ENCODE results near the gene ZBTB20.

Gene ZBTB20

GRCh38 chr3:114739627-114740026 is 407.5 kb downstream of the ZBTB20 start:
- no peak for DNase-seq (ENCODE audit: extremely low spot score, insufficient read length, low read depth)
- FAIRE-seq, result no peak

GRCh38 chr3:114732353-114732752 is 414.7 kb downstream of the ZBTB20 start:
- FAIRE-seq (no peak), DNase-seq (ENCODE audit: extremely low spot score, insufficient read length, low read depth) (no peak)

GRCh38 chr3:114730397-114730796 is 416.7 kb downstream of the ZBTB20 start:
- FAIRE-seq (no peak), DNase-seq (ENCODE audit: extremely low spot score, insufficient read length, low read depth) (no peak)

DNA sequence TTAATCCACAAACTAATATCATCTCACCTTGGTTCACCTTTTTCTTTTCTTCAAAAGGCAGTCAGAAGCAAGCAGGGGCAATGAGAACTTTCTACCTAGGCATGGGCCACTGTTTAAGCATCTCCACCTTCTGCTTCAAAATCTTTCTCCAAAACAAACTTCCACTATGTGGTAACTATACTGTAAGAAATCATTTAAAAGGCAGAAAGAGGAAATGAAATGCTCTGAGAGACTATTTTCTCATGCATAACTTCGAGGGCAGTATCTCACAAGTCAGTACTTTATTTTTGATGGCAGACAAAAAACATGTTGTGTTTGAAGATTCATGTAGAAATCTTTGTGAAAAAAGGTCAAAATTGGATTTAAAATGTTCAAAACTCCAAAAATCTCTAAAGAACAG is 419.7 kb downstream of the ZBTB20 start:
- no peak for DNase-seq (ENCODE audit: extremely low spot score, insufficient read length, low read depth)

GRCh38 chr3:114725966-114726365 is 421.1 kb downstream of the ZBTB20 start:
- FAIRE-seq, result no peak
- no peak for DNase-seq (ENCODE audit: extremely low spot score, insufficient read length, low read depth)

More for the DNA sequence above, 419.7 kb downstream of the ZBTB20 start:
- FAIRE-seq, result no peak

DNA sequence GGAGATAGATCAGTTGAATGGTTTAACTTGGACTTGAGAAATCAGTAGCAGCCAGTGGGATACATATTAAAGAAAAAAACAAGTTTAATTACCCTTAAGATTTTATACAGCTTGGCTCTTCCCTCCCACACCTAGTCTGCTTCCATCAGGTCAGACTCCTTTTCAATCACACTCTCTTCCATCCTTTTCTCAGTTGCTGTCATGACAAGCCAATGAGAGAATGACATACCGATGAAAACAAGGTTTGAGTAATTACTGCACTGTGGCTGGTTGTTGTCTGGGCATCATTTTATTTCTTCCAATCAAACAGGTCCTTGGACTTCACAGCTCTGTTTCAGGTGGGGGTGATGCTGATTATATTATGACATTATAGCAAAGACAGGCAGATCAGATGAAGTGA is 424.6 kb downstream of the ZBTB20 start:
- no peak for DNase-seq (ENCODE audit: extremely low spot score, insufficient read length, low read depth)
- FAIRE-seq, result no peak

DNA sequence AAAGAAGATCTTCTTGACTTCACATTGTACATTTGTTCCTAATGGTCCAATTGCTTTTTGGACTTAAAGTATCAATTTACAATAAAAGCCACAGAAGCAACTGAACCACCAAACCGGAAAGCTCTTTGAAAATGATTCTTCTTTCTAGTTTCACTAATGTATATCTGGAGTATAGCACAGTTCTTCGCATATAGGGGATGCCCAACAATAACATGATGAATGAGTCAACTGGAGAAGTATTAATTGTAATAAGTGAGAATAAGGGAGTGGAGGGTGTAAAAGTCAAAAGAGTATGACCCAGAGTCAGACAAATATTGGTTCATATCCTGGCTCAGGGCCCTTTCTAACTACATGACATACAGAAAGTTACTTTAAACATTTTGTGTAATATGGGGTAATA is 425.2 kb downstream of the ZBTB20 start:
- DNase-seq (ENCODE audit: extremely low spot score, insufficient read length, low read depth), result no peak
- no peak for FAIRE-seq

DNA sequence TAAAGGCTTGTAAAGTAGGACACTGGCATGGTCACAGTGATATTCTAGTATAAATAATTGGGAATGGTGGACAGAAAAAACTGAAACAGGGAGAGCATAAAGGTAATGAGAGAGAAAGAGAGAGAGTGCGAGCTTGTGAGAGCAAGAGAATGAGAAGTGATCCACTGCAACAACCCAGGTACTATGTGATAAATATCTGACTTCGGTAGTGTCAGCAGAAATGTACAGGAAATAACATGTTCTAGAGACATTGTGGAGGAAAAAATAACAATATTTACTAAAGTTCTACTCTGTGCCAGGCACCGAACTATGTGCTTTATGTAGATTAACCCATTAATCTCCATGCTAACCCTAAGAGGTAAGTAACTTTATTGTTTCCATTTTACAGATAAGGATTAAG is 425.9 kb downstream of the ZBTB20 start:
- DNase-seq (ENCODE audit: extremely low spot score, insufficient read length, low read depth) (no peak), FAIRE-seq (no peak)

GRCh38 chr3:114718898-114719210 is 428.2 kb downstream of the ZBTB20 start:
- FAIRE-seq (no peak), DNase-seq (ENCODE audit: extremely low spot score, insufficient read length, low read depth) (no peak)

- DNase-seq (ENCODE audit: extremely low spot score, insufficient read length, low read depth) (no peak), FAIRE-seq (no peak)
Measured at GRCh38 chr3:114718071-114718897, 428.8 kb downstream of the ZBTB20 start.

DNA sequence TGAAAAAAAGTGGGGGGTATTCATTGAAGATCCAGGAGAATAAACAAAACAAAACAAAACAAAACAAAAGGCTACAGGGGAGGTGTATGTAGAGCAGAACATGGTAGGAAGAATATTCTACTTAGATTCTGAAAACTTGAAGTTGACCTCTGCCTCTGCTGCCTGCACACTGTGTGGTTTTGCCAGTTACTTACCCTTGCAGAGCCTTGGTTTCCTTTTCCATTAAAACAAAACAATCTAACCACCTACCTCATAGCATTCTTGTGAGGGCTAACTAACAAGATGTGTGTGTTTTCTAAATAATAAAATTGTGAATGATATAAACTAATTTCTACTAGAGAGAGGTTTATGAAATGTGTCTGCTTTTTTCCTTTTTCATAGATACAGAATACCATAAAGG is 430.2 kb downstream of the ZBTB20 start:
- DNase-seq (ENCODE audit: extremely low spot score, insufficient read length, low read depth) (no peak), FAIRE-seq (no peak)

GRCh38 chr3:114716126-114716525 is 431.0 kb downstream of the ZBTB20 start:
- no peak for DNase-seq (ENCODE audit: extremely low spot score, insufficient read length, low read depth)
- FAIRE-seq, result no peak

DNA sequence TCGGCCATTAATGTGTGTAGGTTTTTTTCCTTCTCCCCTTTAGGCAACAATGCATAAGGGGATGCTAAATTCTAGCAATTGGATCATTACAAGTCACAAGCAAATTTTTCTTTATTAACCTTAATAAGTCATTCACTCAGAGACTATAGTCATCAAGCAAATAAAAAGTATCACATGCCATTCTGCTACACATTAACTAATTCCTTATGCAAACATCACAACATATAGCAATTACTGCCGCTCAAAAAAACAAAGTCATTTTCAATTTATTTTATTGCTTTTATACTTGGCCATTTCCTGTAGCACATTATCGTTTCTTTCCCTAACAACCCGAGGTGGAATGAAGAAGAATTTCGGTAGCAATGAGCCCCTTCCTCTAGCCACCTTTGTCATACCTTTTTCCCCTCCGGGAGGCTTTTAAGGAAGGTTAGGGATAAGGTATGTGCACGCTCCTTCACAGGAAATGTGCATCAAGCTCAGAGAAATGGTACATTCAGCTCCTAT is 432.1 kb downstream of the ZBTB20 start:
- DNase-seq (ENCODE audit: extremely low spot score, insufficient read length, low read depth) (no peak), FAIRE-seq (no peak)

- FAIRE-seq (no peak), DNase-seq (ENCODE audit: extremely low spot score, insufficient read length, low read depth) (no peak)
Measured at GRCh38 chr3:114714237-114714636, 432.9 kb downstream of the ZBTB20 start.

DNA sequence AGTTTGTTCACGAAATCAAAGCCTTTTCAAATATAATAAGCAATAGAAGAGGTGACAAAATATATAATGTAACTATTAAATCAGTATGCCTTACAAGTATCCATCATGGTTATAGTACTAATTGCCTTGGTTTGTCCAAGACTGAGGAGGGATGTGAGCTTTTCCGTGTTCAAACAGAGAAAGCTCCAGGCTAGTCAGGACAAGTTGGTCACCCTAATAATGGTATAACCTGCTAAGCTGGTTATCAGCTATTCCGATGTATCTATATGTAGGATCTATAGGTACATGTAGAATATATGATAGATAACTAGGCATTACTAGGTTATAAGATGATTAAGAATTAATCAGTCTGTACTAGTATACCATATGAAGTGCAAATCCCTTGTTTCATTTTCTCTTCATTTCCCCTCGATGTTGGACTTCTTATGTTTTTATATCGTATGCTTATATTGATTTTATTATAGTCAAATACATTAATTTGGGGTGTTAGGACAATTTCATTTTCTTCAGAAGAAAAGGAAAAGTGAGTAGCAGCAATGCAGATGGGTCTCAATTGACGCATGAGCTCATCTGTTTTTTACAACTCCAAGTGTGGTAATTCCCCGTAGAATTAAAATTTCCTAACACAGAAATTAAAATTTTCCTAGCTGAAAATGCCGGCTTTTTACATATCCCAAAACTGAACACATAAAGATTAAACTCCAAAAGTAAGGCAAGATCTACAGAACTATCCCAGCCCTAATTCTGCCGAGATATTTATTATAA is 434.2 kb downstream of the ZBTB20 start:
- FAIRE-seq (no peak), DNase-seq (ENCODE audit: extremely low spot score, insufficient read length, low read depth) (no peak)

DNA sequence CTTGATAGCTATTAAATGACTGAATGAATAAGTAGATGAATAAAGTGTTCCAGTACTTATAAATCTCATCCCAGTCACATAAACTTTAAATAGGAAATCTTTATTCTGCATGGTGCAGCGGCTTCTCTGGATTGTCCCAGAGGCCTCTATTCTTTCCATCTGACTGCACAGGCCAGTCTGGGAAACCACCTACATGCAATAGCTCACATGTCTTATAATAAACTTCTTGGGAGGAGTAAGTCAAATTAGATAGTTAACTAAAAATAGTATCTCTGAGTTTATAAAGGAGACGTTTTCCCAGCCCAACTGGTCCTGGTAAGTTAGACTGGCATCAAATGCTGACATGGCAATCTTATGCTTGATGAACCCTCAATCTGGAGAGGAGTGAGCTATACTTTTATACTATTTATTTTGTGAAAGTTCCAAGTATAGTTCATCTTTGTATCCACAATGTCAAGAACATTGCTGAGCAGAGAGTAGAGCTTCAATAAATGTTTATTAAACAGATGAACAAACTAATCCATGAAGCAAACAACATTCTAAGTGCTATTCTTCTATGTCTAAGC is 435.7 kb downstream of the ZBTB20 start:
- FAIRE-seq (no peak), DNase-seq (ENCODE audit: extremely low spot score, insufficient read length, low read depth) (no peak)

- FAIRE-seq, result no peak
- no peak for DNase-seq (ENCODE audit: extremely low spot score, insufficient read length, low read depth)
Measured at GRCh38 chr3:114709102-114709501, 438.0 kb downstream of the ZBTB20 start.

GRCh38 chr3:114707252-114707860 is 439.7 kb downstream of the ZBTB20 start:
- FAIRE-seq (no peak), DNase-seq (ENCODE audit: extremely low spot score, insufficient read length, low read depth) (no peak)

- FAIRE-seq, result no peak
- no peak for DNase-seq (ENCODE audit: extremely low spot score, insufficient read length, low read depth)
Measured at GRCh38 chr3:114706591-114707232, 440.4 kb downstream of the ZBTB20 start.

- DNase-seq (ENCODE audit: extremely low spot score, insufficient read length, low read depth) (no peak), FAIRE-seq (no peak)
Measured at GRCh38 chr3:114700637-114701234, 446.4 kb downstream of the ZBTB20 start.

Data from GM18507 (cell line).